Coronary artery (tissue), 2 donors: ENCODE data around the gene FAM120A.

Experiments
- DNase-seq: peaks from one replicate; pipeline ENCODE4 v3.0.0-alpha.2; 2017; ENCODE audit warnings: low spot score
- H3K27ac ChIP-seq, 2 donors: fragments of 200-600 bp; sonication (generic); one replicate each; pipeline ENCODE4 v1.5.1; 2016 to 2019
- H3K4me3 ChIP-seq: fragments of 200-600 bp; sonication (generic); 2 replicates; pipeline ENCODE4 v1.5.1; 2016; ENCODE audit warnings: mild to moderate bottlenecking, moderate library complexity
- TF ChIP-seq, protein P1 (sequence below): fragments of 200-600 bp; sonication (generic); IDR thresholded peaks from one replicate; pipeline ENCODE4 v1.5.1; 2019; ENCODE audit warnings: antibody characterized with exemption

The FAM120A gene

GRCh38 chr9:93470391-93470790 lies 18.9 kb downstream of the FAM120A start:
- H3K27ac ChIP-seq = no peak overlapping the region
- TF ChIP-seq, protein P1, sequence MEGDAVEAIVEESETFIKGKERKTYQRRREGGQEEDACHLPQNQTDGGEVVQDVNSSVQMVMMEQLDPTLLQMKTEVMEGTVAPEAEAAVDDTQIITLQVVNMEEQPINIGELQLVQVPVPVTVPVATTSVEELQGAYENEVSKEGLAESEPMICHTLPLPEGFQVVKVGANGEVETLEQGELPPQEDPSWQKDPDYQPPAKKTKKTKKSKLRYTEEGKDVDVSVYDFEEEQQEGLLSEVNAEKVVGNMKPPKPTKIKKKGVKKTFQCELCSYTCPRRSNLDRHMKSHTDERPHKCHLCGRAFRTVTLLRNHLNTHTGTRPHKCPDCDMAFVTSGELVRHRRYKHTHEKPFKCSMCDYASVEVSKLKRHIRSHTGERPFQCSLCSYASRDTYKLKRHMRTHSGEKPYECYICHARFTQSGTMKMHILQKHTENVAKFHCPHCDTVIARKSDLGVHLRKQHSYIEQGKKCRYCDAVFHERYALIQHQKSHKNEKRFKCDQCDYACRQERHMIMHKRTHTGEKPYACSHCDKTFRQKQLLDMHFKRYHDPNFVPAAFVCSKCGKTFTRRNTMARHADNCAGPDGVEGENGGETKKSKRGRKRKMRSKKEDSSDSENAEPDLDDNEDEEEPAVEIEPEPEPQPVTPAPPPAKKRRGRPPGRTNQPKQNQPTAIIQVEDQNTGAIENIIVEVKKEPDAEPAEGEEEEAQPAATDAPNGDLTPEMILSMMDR = no peak
- no peak overlapping the region for H3K4me3 ChIP-seq
- DNase-seq = no peak

DNA sequence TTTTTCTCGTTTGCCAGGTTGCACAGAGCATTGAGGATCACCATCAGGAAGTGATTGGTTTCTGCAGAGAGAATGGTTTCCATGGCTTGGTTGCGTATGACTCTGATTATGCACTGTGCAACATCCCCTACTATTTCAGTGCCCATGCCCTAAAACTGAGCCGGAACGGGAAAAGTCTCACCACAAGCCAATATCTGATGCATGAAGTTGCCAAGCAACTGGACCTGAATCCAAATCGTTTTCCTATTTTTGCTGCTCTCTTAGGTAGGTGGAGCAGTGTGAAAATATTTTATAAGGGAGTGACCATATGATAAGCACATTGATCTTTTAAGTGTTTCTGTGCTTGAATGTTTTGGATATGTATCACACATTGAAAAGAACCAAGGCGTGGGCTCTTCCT lies 19.6 kb downstream of the FAM120A start:
- Histone ChIP-seq H3K27ac (no peak overlapping the region), H3K4me3 (no peak overlapping the region)
- no peak for DNase-seq
- TF ChIP-seq, protein P1 = no peak

GRCh38 chr9:93473411-93473810 lies 21.9 kb downstream of the FAM120A start:
- no peak for DNase-seq
- TF ChIP-seq, protein P1 = no peak
- no peak overlapping the region for H3K27ac ChIP-seq
- no peak overlapping the region for H3K4me3 ChIP-seq

DNA sequence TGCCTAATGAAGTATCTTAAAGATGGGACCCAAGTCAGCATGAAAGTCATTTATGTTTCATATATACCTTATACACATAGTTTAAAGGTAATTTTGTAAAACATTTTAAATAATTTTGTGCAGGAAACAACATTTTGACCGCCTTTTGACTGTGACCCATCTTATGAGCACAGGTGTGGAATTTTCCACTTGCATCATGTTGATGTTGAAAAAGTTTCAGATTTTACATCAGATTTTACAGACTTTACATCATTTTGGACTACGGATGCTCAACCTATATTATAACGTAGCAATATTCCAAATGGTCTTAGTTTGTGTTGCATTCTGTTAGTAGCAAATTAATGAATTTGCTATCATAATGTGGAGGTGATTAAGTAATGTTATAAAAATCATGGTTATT lies 23.6 kb downstream of the FAM120A start:
- no peak overlapping the region for H3K27ac ChIP-seq

GRCh38 chr9:93475856-93476255 lies 24.4 kb downstream of the FAM120A start:
- TF ChIP-seq, protein P1 = no peak
- Histone ChIP-seq H3K27ac (no peak overlapping the region), H3K4me3 (no peak overlapping the region)
- DNase-seq = no peak

More for the DNA sequence above, 23.6 kb downstream of the FAM120A start:
- TF ChIP-seq, protein P1 = no peak
- no peak for DNase-seq
- no peak overlapping the region for H3K4me3 ChIP-seq

- Histone ChIP-seq H3K4me3 (no peak overlapping the region), H3K27ac (no peak overlapping the region)
- TF ChIP-seq, protein P1 = no peak
- no peak for DNase-seq
These were observed 25.4 kb downstream of the FAM120A start for GRCh38 chr9:93476924-93477323.

- Histone ChIP-seq H3K27ac (no peak overlapping the region), H3K4me3 (no peak overlapping the region)
- DNase-seq = no peak
- TF ChIP-seq, protein P1 = no peak
These were observed 25.9 kb downstream of the FAM120A start for GRCh38 chr9:93477397-93477796.
